Measurements from ENCODE around the gene PAQR5. TPM values are rescaled to one million over a fixed set of nuclear protein-coding genes. Genes with fewer than 3 reads are reported as not detected.
"Not testable (repeated sequence)": the region's sequence is repeated elsewhere in the genome, so short reads cannot be mapped to it uniquely, and the experiment has no call there.

The PAQR5 gene
- total RNA-seq, 4 donors from 2014 or later: 6.4 to 39.8 (median 14.4) TPM

- TF ChIP-seq POLR2A (IDR thresholded peaks at IDR 0.05): no peak
- TF ChIP-seq, protein P1, sequence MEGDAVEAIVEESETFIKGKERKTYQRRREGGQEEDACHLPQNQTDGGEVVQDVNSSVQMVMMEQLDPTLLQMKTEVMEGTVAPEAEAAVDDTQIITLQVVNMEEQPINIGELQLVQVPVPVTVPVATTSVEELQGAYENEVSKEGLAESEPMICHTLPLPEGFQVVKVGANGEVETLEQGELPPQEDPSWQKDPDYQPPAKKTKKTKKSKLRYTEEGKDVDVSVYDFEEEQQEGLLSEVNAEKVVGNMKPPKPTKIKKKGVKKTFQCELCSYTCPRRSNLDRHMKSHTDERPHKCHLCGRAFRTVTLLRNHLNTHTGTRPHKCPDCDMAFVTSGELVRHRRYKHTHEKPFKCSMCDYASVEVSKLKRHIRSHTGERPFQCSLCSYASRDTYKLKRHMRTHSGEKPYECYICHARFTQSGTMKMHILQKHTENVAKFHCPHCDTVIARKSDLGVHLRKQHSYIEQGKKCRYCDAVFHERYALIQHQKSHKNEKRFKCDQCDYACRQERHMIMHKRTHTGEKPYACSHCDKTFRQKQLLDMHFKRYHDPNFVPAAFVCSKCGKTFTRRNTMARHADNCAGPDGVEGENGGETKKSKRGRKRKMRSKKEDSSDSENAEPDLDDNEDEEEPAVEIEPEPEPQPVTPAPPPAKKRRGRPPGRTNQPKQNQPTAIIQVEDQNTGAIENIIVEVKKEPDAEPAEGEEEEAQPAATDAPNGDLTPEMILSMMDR (IDR thresholded peaks at IDR 0.05): no peak
- DNase-seq: no peak
- 83 to 85% methylated on average over 6 of the region's 6 CpGs for WGBS, 2 donors
- intact Hi-C loops (cut with DNase I): no loop called here
- Histone ChIP-seq H3K36me3 (no peaks in the 10 kb centered on the region), H3K4me3 (no peak overlapping the region), H3K27ac (no peak overlapping the region), H3K27me3 (peaks cover 0 to 54% (median 5%) of the 10 kb centered on the region in 4 donors), H3K9me3 (no peaks in the 10 kb centered on the region), H3K4me1 (peaks cover 8 to 23% (median 10%) of the 10 kb centered on the region in 3 donors)
These were observed 2.1 kb upstream of the PAQR5 start for GRCh38 chr15:69296606-69297005.

GRCh38 chr15:69297642-69298353 is 914 bp upstream of the PAQR5 start:
- peaks cover 8 to 23% (median 10%) of the 10 kb centered on the region in 3 donors for H3K4me1 ChIP-seq
- 90 to 93% methylated on average over 8 to 10 of the region's 10 CpGs for WGBS, 2 donors
- intact Hi-C loops (cut with DNase I): no loop called here
- H3K27ac ChIP-seq: no peak overlapping the region
- TF ChIP-seq, protein P1 (IDR thresholded peaks at IDR 0.05): no peak
- no peak for TF ChIP-seq POLR2A (IDR thresholded peaks at IDR 0.05)
- no peaks in the 10 kb centered on the region for H3K9me3 ChIP-seq
- no peak for DNase-seq
- H3K4me3 ChIP-seq: no peak overlapping the region
- H3K27me3 ChIP-seq: peaks cover 0 to 65% (median 5%) of the 10 kb centered on the region in 4 donors
- no peaks in the 10 kb centered on the region for H3K36me3 ChIP-seq

DNA sequence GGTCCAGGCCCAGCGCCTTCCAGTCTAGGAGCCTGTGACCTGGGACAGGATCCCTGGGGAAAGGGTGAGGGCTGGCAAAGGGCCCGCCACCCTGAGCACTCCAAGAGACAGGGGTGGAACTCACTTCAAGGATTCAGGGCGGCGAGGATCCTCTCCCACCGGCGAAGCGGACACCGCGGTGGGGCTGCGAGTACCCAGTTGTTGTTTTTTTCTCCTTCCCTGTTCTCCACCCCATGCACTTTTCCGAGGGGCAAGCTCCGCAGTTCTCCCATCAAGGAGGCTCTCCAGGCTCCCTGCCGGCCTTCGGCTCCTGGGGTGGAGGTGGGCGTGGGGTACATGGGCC is 387 bp upstream of the PAQR5 start:
- Histone ChIP-seq H3K4me3 (peak overlapping the region in 2 of 4 donors; percentile 64 to 70), H3K27me3 (peaks cover 0 to 70% (median 5%) of the 10 kb centered on the region in 4 donors), H3K4me1 (peaks cover 8 to 24% (median 10%) of the 10 kb centered on the region in 3 donors), H3K27ac (peak overlapping the region in 1 of 4 donors; percentile 63), H3K9me3 (no peaks in the 10 kb centered on the region), H3K36me3 (no peaks in the 10 kb centered on the region)
- TF ChIP-seq, protein P1 (IDR thresholded peaks at IDR 0.05): no peak
- no peak for TF ChIP-seq POLR2A (IDR thresholded peaks at IDR 0.05)
- 77 to 83% methylated on average over 7 to 13 of the region's 15 CpGs for WGBS, 2 donors
- intact Hi-C loops (cut with DNase I): no loop called here
- DNase-seq: no peak

GRCh38 chr15:69299451-69299886 is 757 bp downstream of the PAQR5 start:
- no peak for TF ChIP-seq POLR2A (IDR thresholded peaks at IDR 0.05)
- DNase-seq: no peak
- intact Hi-C loops (cut with DNase I): no loop called here
- Histone ChIP-seq H3K9me3 (no peaks in the 10 kb centered on the region), H3K36me3 (no peaks in the 10 kb centered on the region), H3K4me1 (peaks cover 10 to 35% (median 14%) of the 10 kb centered on the region in 3 donors), H3K27ac (peak overlapping the region in 3 of 4 donors; percentile 58 to 67 (median 63)), H3K4me3 (peak overlapping the region; percentile 54 to 70 (median 60)), H3K27me3 (peaks cover 0 to 70% (median 5%) of the 10 kb centered on the region in 4 donors)
- WGBS, 2 donors: 0 to 27% methylated on average over 1 to 7 of the region's 16 CpGs

- Histone ChIP-seq H3K27ac (no peak overlapping the region), H3K9me3 (no peaks in the 10 kb centered on the region), H3K4me3 (peak overlapping the region; percentile 54 to 70 (median 60)), H3K4me1 (peaks cover 10 to 37% (median 16%) of the 10 kb centered on the region in 3 donors), H3K36me3 (no peaks in the 10 kb centered on the region), H3K27me3 (peaks cover 0 to 70% (median 5%) of the 10 kb centered on the region in 4 donors)
- TF ChIP-seq, protein P1 (IDR thresholded peaks at IDR 0.05): no peak
- no peak for TF ChIP-seq POLR2A (IDR thresholded peaks at IDR 0.05)
- intact Hi-C loops (cut with DNase I): no loop called here
- 33 to 59% methylated on average over 3 to 9 of the region's 9 CpGs for WGBS, 2 donors
- no peak for DNase-seq
These were observed 1.4 kb downstream of the PAQR5 start for GRCh38 chr15:69299943-69300588.

DNA sequence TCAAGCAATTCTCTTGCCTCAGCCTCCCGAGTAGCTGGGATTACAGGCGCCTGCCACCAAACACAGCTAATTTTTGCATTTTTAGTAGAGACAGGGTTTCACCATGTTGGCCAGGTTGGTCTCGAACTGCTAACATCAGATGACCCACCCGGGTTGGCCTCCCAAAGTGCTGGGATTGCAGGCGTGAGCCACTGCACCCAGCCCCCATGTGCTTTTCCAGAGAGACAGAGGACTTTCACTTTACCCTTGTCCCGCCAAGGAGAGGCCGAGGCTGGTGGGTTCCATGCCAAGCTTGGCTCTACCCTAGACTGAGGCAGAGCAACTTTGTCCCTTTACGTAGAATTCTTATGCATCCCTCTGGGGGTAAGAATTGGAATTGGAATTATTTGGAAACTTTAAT is 2.4 kb downstream of the PAQR5 start:
- intact Hi-C loops (cut with DNase I); H3K36me3 ChIP-seq; H3K9me3 ChIP-seq; H3K27ac ChIP-seq; H3K4me3 ChIP-seq; DNase-seq: not testable (repeated sequence)
- Histone ChIP-seq H3K4me1 (peaks cover 10 to 37% (median 16%) of the 10 kb centered on the region in 3 donors), H3K27me3 (peaks cover 0 to 60% (median 5%) of the 10 kb centered on the region in 4 donors)
- WGBS, 2 donors: 91 to 100% methylated on average over 2 to 5 of the region's 8 CpGs

DNA sequence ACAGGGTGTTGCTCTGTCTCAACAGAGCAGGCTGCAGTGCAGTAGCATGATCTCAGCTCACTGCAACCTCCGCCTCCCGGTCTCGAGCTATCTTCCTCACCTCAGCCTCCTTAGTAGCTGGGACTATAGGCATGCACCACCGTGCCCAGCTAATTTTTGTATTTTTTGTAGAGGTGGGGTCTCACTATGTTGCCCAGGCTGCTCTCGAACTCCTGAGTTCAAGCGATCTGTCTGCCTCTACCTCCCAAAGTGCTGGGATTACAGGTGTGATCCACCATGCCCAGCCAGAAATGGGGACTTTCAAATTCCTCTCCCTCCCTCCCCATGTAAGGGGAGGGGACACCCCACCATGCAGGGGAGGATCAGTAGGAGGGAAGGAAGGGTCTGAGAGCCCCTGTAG is 3.4 kb downstream of the PAQR5 start:
- H3K27ac ChIP-seq; H3K36me3 ChIP-seq; H3K4me3 ChIP-seq; intact Hi-C loops (cut with DNase I); H3K9me3 ChIP-seq; DNase-seq: not testable (repeated sequence)
- H3K27me3 ChIP-seq: peaks cover 0 to 53% (median 5%) of the 10 kb centered on the region in 4 donors
- H3K4me1 ChIP-seq: peaks cover 10 to 37% (median 16%) of the 10 kb centered on the region in 3 donors
- WGBS, 2 donors: 86 to 90% methylated on average over 4 to 5 of the region's 6 CpGs
